Measurements from ENCODE around the gene SNX27. TPM values are rescaled to one million over a fixed set of nuclear protein-coding genes. Genes with fewer than 3 reads are reported as not detected.

SNX27 gene
- polyA plus RNA-seq, 1 donor (not counting 4 experiments of a cell fraction or from before 2014, with no cell fraction given), result 15.7 TPM

DNA sequence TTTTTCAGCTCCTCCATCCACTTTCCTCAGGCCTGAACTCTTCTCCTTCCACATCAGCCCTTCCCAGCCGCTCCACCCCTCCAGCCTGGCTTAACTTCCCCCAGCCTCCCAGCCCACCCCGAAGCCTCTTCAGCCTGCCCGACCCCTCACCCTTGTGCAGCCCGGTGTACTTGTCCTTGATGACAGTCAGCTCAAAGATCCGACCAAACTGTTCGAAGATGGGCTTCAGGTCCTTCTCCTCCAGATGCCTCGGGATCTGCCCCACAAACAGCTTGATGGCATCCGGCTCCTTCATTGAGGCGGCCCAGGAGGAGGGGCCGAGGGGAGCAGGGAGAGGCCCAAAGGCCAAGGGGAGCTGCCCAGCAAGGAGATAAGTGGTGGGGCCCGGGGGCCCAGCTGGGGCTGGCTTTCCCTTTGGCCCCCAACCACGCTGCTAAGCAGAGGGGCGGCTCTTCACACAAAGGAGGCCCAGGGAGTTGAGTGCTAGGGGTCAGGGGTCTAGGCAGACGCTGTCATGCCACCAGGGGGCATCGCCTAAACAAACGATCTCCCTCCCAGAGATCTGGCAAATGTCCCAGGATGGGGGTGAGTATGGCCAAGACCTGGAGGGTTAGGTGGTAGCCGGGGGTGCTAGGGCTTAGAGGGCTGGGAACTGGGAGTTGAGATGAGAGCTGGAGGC, 104.0 kb downstream of the SNX27 start:
- no peak overlapping the region for H3K4me2 ChIP-seq (ENCODE audit: control insufficient read depth, extremely low read depth, insufficient read depth, low read depth, low read length)
- dilution Hi-C loops (cut with MboI; ENCODE audit: extremely low pct_ligation_motif_present, low sequenced_read_pairs), result no loop called here
- H3K4me3 ChIP-seq (ENCODE audit: control insufficient read depth in 2 of 3, extremely low read depth in 1 of 3, insufficient read depth in 2 of 3, low read depth in 1 of 3, low read length in 3 of 3), result no peak overlapping the region
- no peak overlapping the region for H3K9ac ChIP-seq (ENCODE audit: control insufficient read depth, extremely low read depth, insufficient read depth, low read length)
- peak; percentile 28 for TF ChIP-seq EZH2 (IDR thresholded peaks at IDR 0.05; ENCODE audit: low read length)
- TF ChIP-seq, protein P1, sequence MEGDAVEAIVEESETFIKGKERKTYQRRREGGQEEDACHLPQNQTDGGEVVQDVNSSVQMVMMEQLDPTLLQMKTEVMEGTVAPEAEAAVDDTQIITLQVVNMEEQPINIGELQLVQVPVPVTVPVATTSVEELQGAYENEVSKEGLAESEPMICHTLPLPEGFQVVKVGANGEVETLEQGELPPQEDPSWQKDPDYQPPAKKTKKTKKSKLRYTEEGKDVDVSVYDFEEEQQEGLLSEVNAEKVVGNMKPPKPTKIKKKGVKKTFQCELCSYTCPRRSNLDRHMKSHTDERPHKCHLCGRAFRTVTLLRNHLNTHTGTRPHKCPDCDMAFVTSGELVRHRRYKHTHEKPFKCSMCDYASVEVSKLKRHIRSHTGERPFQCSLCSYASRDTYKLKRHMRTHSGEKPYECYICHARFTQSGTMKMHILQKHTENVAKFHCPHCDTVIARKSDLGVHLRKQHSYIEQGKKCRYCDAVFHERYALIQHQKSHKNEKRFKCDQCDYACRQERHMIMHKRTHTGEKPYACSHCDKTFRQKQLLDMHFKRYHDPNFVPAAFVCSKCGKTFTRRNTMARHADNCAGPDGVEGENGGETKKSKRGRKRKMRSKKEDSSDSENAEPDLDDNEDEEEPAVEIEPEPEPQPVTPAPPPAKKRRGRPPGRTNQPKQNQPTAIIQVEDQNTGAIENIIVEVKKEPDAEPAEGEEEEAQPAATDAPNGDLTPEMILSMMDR (optimal IDR thresholded peaks at IDR 0.05 in 1 of 3, IDR thresholded peaks at IDR 0.05 in 1 of 3, conservative IDR thresholded peaks at IDR 0.05 in 1 of 3; ENCODE audit: extremely low read depth in 1 of 3, insufficient read depth in 2 of 3, low read length in 3 of 3), result no peak
- DNase-seq (ENCODE audit: low read depth, low spot score), result no peak
- peaks cover 10% of the 10 kb centered on the region for H3K4me1 ChIP-seq (ENCODE audit: control insufficient read depth, extremely low read depth, insufficient read depth, low read length)
- no peaks in the 10 kb centered on the region for H4K20me1 ChIP-seq (ENCODE audit: control insufficient read depth, extremely low read depth, insufficient read depth, low read length)
- H3K27me3 ChIP-seq (ENCODE audit: control insufficient read depth, extremely low read depth, insufficient read depth, low read length), result peaks cover 50% of the 10 kb centered on the region
- no peak overlapping the region for H2AFZ ChIP-seq (ENCODE audit: control insufficient read depth, low read length)
- no peaks in the 10 kb centered on the region for H3K9me3 ChIP-seq (ENCODE audit: control insufficient read depth, low read depth, low read length)
- no peak overlapping the region for H3K27ac ChIP-seq (ENCODE audit: control insufficient read depth, insufficient read depth, low read length)
- no peaks in the 10 kb centered on the region for H3K36me3 ChIP-seq (ENCODE audit: control insufficient read depth in 2 of 2, extremely low read depth in 1 of 2, insufficient read depth in 2 of 2, low read length in 2 of 2)
- H3K79me2 ChIP-seq (ENCODE audit: control insufficient read depth, insufficient read depth, low read length), result no peaks in the 10 kb centered on the region
- no peak for FAIRE-seq
- H3K9me1 ChIP-seq (ENCODE audit: control insufficient read depth, extremely low read depth, insufficient read depth, low read length), result no peaks in the 10 kb centered on the region

DNA sequence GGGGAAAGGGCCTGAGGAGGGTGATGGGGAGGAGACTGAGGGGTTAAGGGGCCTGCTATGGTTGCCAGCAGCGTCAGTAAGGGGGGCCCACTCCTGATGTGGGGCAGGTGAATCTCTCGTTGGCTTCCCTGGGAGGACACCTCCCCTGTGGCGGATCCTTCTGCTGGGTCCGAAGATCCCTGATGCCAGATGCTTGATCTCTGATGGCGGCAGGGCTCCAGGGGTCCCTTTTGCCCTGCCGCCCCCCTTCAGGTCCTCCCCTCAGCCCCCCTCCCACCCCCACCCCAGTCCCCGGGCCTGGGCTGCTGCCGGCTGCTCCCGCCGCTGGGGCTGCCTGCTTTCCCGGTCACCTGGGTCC, 104.5 kb downstream of the SNX27 start:
- Histone ChIP-seq H3K79me2 (ENCODE audit: control insufficient read depth, insufficient read depth, low read length) (no peaks in the 10 kb centered on the region), H3K4me3 (ENCODE audit: control insufficient read depth in 2 of 3, extremely low read depth in 1 of 3, insufficient read depth in 2 of 3, low read depth in 1 of 3, low read length in 3 of 3) (no peak overlapping the region), H3K27me3 (ENCODE audit: control insufficient read depth, extremely low read depth, insufficient read depth, low read length) (peaks cover 52% of the 10 kb centered on the region), H3K9me1 (ENCODE audit: control insufficient read depth, extremely low read depth, insufficient read depth, low read length) (no peaks in the 10 kb centered on the region), H3K4me2 (ENCODE audit: control insufficient read depth, extremely low read depth, insufficient read depth, low read depth, low read length) (no peak overlapping the region), H3K9me3 (ENCODE audit: control insufficient read depth, low read depth, low read length) (no peaks in the 10 kb centered on the region), H4K20me1 (ENCODE audit: control insufficient read depth, extremely low read depth, insufficient read depth, low read length) (no peaks in the 10 kb centered on the region), H3K9ac (ENCODE audit: control insufficient read depth, extremely low read depth, insufficient read depth, low read length) (no peak overlapping the region), H2AFZ (ENCODE audit: control insufficient read depth, low read length) (no peak overlapping the region), H3K36me3 (ENCODE audit: control insufficient read depth in 2 of 2, extremely low read depth in 1 of 2, insufficient read depth in 2 of 2, low read length in 2 of 2) (no peaks in the 10 kb centered on the region), H3K4me1 (ENCODE audit: control insufficient read depth, extremely low read depth, insufficient read depth, low read length) (peaks cover 10% of the 10 kb centered on the region), H3K27ac (ENCODE audit: control insufficient read depth, insufficient read depth, low read length) (no peak overlapping the region)
- TF ChIP-seq, protein P1 (optimal IDR thresholded peaks at IDR 0.05 in 1 of 3, IDR thresholded peaks at IDR 0.05 in 1 of 3, conservative IDR thresholded peaks at IDR 0.05 in 1 of 3; ENCODE audit: extremely low read depth in 1 of 3, insufficient read depth in 2 of 3, low read length in 3 of 3), result no peak
- TF ChIP-seq EZH2 (IDR thresholded peaks at IDR 0.05; ENCODE audit: low read length), result no peak
- dilution Hi-C loops (cut with MboI; ENCODE audit: extremely low pct_ligation_motif_present, low sequenced_read_pairs), result no loop called here
- FAIRE-seq, result no peak
- no peak for DNase-seq (ENCODE audit: low read depth, low spot score)

Measured in keratinocyte (primary cell).